PC-3 (cell line): ENCODE results near the gene EIF2AK2. TPM values are rescaled to one million over a fixed set of nuclear protein-coding genes. Genes with fewer than 3 reads are reported as not detected.

ENCODE experiments used
- ATAC-seq: fragments of 200-7000 bp; cut with Tn5 transposase; 2 replicates; pipeline ENCODE4 v1.9.1; 2020; ENCODE audit warnings: mild to moderate bottlenecking, moderate library complexity
- BruUV-seq: library from RNA; stranded (reverse); fragments of 400-500 nt; replicated peaks from 2 replicates; lab custom pipeline; 2021; lab: Mats Ljungman, UMichigan
- CTCF ChIA-PET: fragments of 300-600 bp; sonication (Branson Sonifier 250); formaldehyde crosslinking; loops from one replicate; lab custom pipeline; 2022; ENCODE audit warnings: antibody characterized with exemption; lab: Charles Lee
- POLR2A ChIA-PET: fragments of 300-600 bp; sonication (Branson Sonifier 250); formaldehyde crosslinking; loops from one replicate; lab custom pipeline; 2022; ENCODE audit warnings: antibody characterized with exemption; ENCODE audit not compliant: unreplicated experiment; lab: Charles Lee
- DNase-seq: peaks from one replicate; pipeline ENCODE4 v3.0.0-alpha.2; 2015
- H2AFZ ChIP-seq: fragments of 300-600 bp; sonication (generic); 2 replicates; pipeline ENCODE4 v1.6.0; 2016; ENCODE audit warnings: antibody characterized with exemption, low read length
- H3F3A ChIP-seq: fragments of 300-600 bp; sonication (generic); one replicate; pipeline ENCODE4 v1.6.0; 2017; ENCODE audit warnings: antibody characterized with exemption, low read length, control low read depth, mild to moderate bottlenecking; ENCODE audit not compliant: unreplicated experiment
- H3K27ac ChIP-seq: fragments of 300-600 bp; sonication (generic); 2 replicates; pipeline ENCODE4 v1.5.1; 2016; ENCODE audit warnings: mild to moderate bottlenecking, low read length
- H3K27me3 ChIP-seq: fragments of 300-600 bp; sonication (generic); 2 replicates; pipeline ENCODE4 v1.6.1; 2016; ENCODE audit warnings: low read length, mixed read lengths
- H3K36me3 ChIP-seq: fragments of 300-600 bp; sonication (generic); 2 replicates; pipeline ENCODE4 v1.6.1; 2016; ENCODE audit warnings: low read depth, mixed run types, low read length, mixed read lengths
- H3K4me1 ChIP-seq: fragments of 300-600 bp; sonication (generic); 2 replicates; pipeline ENCODE4 v1.5.1; 2016; ENCODE audit warnings: low read length; ENCODE audit not compliant: insufficient read depth
- H3K4me2 ChIP-seq: fragments of 300-600 bp; sonication (generic); 2 replicates; pipeline ENCODE4 v1.6.0; 2016; ENCODE audit warnings: low read length
- H3K4me3 ChIP-seq: fragments of 300-600 bp; sonication (generic); 2 replicates; pipeline ENCODE4 v1.5.1; 2016; ENCODE audit warnings: mild to moderate bottlenecking, low read length, mixed read lengths
- H3K79me2 ChIP-seq: fragments of 300-600 bp; sonication (generic); 2 replicates; pipeline ENCODE4 v1.6.1; 2017; ENCODE audit warnings: low read length, mixed read lengths
- H3K9ac ChIP-seq: fragments of 300-600 bp; sonication (generic); 2 replicates; pipeline ENCODE4 v1.6.0; 2016; ENCODE audit warnings: mild to moderate bottlenecking, low read length
- H3K9me2 ChIP-seq: fragments of 300-600 bp; sonication (generic); replicated peaks from 2 replicates; pipeline ENCODE4 v1.6.1; 2016; ENCODE audit warnings: mixed run types, low read length, mixed read lengths
- H3K9me3 ChIP-seq: fragments of 300-600 bp; sonication (generic); 2 replicates; pipeline ENCODE4 v1.6.1; 2016; ENCODE audit warnings: low read length, mixed read lengths
- H4K20me1 ChIP-seq: fragments of 300-600 bp; sonication (generic); 2 replicates; pipeline ENCODE4 v1.6.1; 2016; ENCODE audit warnings: low read length, mixed read lengths
- CTCF ChIP-seq: fragments of 300-600 bp; sonication (generic); conservative IDR thresholded peaks from 2 replicates; pipeline ENCODE4 v1.5.1; 2017; ENCODE audit warnings: antibody characterized with exemption, low read depth, mild to moderate bottlenecking, low read length
- EZH2 ChIP-seq: fragments of 300-600 bp; sonication (generic); IDR thresholded peaks from one replicate; pipeline ENCODE4 v1.6.1; 2017; ENCODE audit warnings: antibody characterized with exemption, mild to moderate bottlenecking, low read length; ENCODE audit not compliant: unreplicated experiment
- EZH2phosphoT487 ChIP-seq: fragments of 300-600 bp; sonication (generic); IDR thresholded peaks from 2 replicates; pipeline ENCODE4 v1.6.1; 2018; ENCODE audit warnings: mild to moderate bottlenecking, antibody characterized with exemption, low read length, borderline replicate concordance
- intact Hi-C: fragments of 100-400 bp; cut with micrococcal nuclease; formaldehyde crosslinking; loops from 2 replicates; pipeline ENCODE4 v1.9.0; 2023
- total RNA-seq: library from RNA; depleted of rRNA; stranded (reverse); fragments of >200 nt; gene quantifications from 2 replicates; pipeline ENCODE4 v1.2.3, GENCODE V29; 2014

Gene EIF2AK2
- total RNA-seq, 1 experiment from 2014 or later = 29.3 TPM

- H3K9ac ChIP-seq = no peak overlapping the region
- no peak overlapping the region for H3K4me3 ChIP-seq
- ATAC-seq (no peak), DNase-seq (no peak)
- peaks cover 76% of the 10 kb centered on the region for H3K36me3 ChIP-seq
- H3F3A ChIP-seq = no peaks in the 10 kb centered on the region
- no peak overlapping the region for H2AFZ ChIP-seq
- no peak overlapping the region for H3K27ac ChIP-seq
- ChIA-PET CTCF (no interaction called here), POLR2A (no interaction called here)
- H3K4me2 ChIP-seq = no peak overlapping the region
- H3K79me2 ChIP-seq = peaks cover 68% of the 10 kb centered on the region
- H3K9me3 ChIP-seq = no peaks in the 10 kb centered on the region
- H3K27me3 ChIP-seq = no peaks in the 10 kb centered on the region
- no peaks in the 10 kb centered on the region for H3K9me2 ChIP-seq
- intact Hi-C loops = no loop called here
- H4K20me1 ChIP-seq = peaks cover 6% of the 10 kb centered on the region; the same call in 1 of the 2 replicates
- no peak for TF ChIP-seq CTCF
- no TSS peak for BruUV-seq
- peaks cover 1% of the 10 kb centered on the region; the same call in 1 of the 2 replicates for H3K4me1 ChIP-seq
Observed at GRCh38 chr2:37203708-37204107, 46.9 kb upstream of the EIF2AK2 start.

- TF ChIP-seq CTCF (no peak), EZH2phosphoT487 (no peak), EZH2 (no peak)
- H3F3A ChIP-seq = no peaks in the 10 kb centered on the region
- no peak overlapping the region for H3K9ac ChIP-seq
- DNase-seq (no peak), ATAC-seq (no peak)
- H3K36me3 ChIP-seq = peaks cover 59% of the 10 kb centered on the region
- POLR2A ChIA-PET = no interaction called here
- no peaks in the 10 kb centered on the region for H3K9me2 ChIP-seq
- no peaks in the 10 kb centered on the region for H3K27me3 ChIP-seq
- H3K4me2 ChIP-seq = no peak overlapping the region
- H3K4me3 ChIP-seq = no peak overlapping the region
- CTCF ChIA-PET = no interaction called here
- H4K20me1 ChIP-seq = peaks cover 6% of the 10 kb centered on the region; the same call in 1 of the 2 replicates
- H2AFZ ChIP-seq = no peak overlapping the region
- H3K4me1 ChIP-seq = peaks cover 16% of the 10 kb centered on the region
- no TSS peak for BruUV-seq
- H3K27ac ChIP-seq = no peak overlapping the region
- no peaks in the 10 kb centered on the region for H3K9me3 ChIP-seq
- peaks cover 68% of the 10 kb centered on the region for H3K79me2 ChIP-seq
- intact Hi-C loops = no loop called here
Observed at GRCh38 chr2:37201766-37202165, 45.0 kb upstream of the EIF2AK2 start.

GRCh38 chr2:37201208-37201607 is 44.4 kb upstream of the EIF2AK2 start:
- CTCF ChIA-PET = no interaction called here
- Histone ChIP-seq H4K20me1 (peaks cover 6% of the 10 kb centered on the region; the same call in 1 of the 2 replicates), H3K27ac (no peak overlapping the region), H3K9ac (no peak overlapping the region), H2AFZ (no peak overlapping the region), H3K9me3 (no peaks in the 10 kb centered on the region), H3K27me3 (no peaks in the 10 kb centered on the region), H3K4me3 (no peak overlapping the region), H3K9me2 (no peaks in the 10 kb centered on the region), H3F3A (no peaks in the 10 kb centered on the region), H3K4me2 (no peak overlapping the region), H3K4me1 (peaks cover 16% of the 10 kb centered on the region), H3K79me2 (peaks cover 66% of the 10 kb centered on the region), H3K36me3 (peaks cover 54% of the 10 kb centered on the region)
- TF ChIP-seq EZH2phosphoT487 (no peak), CTCF (no peak), EZH2 (no peak)
- DNase-seq = no peak
- no peak for ATAC-seq
- POLR2A ChIA-PET = no interaction called here
- intact Hi-C loops = no loop called here
- BruUV-seq = no TSS peak
